ENCODE data around the gene CD52.

DNA sequence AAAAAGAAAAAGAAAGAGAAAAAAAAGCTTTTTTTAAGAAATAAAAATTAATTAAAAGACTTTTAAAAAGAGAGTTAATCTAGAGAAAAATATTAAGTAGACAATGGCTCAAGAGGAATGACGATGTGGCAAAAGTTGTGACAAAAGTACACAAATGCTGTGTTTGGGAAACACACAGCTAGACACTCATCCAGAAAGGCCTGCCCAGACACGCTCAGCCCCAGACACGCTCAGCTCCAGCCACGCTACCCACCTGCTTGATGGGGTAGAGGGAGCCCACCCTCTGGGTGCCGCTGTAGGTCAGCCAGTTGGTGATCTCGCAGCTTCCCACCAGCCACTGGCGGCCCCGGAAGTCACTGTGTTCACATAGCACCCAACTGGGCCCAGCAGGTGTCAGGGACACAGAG, 10.2 kb downstream of the CD52 start:
- TF ChIP-seq CTCF (optimal IDR thresholded peaks at IDR 0.05 in 1 of 3, IDR thresholded peaks at IDR 0.05 in 1 of 3, conservative IDR thresholded peaks at IDR 0.05 in 1 of 3; ENCODE audit: extremely low read depth in 1 of 3, insufficient read depth in 2 of 3, low read length in 3 of 3) (no peak), EZH2 (IDR thresholded peaks at IDR 0.05; ENCODE audit: low read length) (no peak)
